ENCODE results near the gene AMD1.
"Not testable (repeated sequence)": the region's sequence is repeated elsewhere in the genome, so short reads cannot be mapped to it uniquely, and the experiment has no call there.

The AMD1 gene

GRCh38 chr6:110898111-110898510 lies 23.5 kb downstream of the AMD1 start:
- no peak for TF ChIP-seq CTCF (IDR thresholded peaks at IDR 0.05; ENCODE audit: control insufficient read depth, insufficient read depth, low read depth, low read length, missing control alignments)
- DNase-seq (ENCODE audit: low read depth): no peak
- H3K4me3 ChIP-seq (ENCODE audit: control insufficient read depth, low read depth, low read length): no peak overlapping the region

DNA sequence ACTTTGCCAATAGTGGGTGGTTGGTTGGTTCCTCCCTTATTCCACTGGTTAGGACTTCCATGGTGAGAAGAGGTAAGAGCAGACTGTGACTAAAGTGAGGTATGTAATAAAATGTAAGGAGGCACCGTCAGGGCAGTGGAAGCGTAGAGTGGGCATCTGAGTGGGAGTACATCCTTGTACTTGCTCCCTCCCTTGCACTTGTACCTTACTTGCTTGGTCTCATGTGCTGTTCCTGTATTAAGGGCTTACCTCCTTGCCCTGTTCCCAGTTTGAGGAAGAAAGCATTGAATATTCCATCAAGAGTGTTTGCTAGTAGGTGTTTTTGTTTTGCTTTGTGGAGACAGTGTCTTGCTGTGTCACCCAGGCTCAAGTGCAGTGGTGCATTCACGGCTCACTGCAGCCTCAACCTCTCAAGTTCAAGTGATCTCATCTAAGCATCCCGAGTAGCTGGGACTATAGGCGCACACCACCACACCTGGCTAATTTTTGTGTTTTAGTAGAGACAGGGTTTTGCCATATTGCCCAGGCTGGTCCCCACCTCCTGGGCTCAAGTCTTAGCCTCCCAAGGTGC lies 25.5 kb downstream of the AMD1 start:
- no peak for DNase-seq (ENCODE audit: low read depth)
- no peak overlapping the region for H3K4me3 ChIP-seq (ENCODE audit: control insufficient read depth, low read depth, low read length)
- TF ChIP-seq CTCF (IDR thresholded peaks at IDR 0.05; ENCODE audit: control insufficient read depth, insufficient read depth, low read depth, low read length, missing control alignments): no peak

DNA sequence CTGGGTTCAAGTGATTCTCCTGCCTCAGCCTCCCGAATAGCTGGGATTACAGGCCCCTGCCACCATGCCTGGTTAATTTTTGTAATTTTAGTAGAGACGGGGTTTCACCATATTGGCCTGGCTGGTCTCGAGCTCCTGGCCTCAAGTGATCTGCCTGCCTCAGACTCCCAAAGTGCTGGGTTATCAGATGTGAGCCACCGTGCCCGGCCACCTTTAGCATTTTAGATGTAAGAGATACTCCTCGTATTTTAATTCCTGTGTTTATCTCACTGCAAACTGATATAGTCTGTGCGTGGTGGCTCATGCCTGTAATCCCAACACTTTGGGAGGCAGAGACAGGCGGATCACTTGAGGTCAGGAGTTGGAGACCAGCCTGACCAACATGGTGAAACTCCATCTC lies 27.0 kb downstream of the AMD1 start:
- not testable (repeated sequence) for H3K4me3 ChIP-seq (ENCODE audit: control insufficient read depth, low read depth, low read length); DNase-seq (ENCODE audit: low read depth)

- DNase-seq (ENCODE audit: low read depth): no peak
- no peak overlapping the region for H3K4me3 ChIP-seq (ENCODE audit: control insufficient read depth, low read depth, low read length)
- TF ChIP-seq CTCF (IDR thresholded peaks at IDR 0.05; ENCODE audit: control insufficient read depth, insufficient read depth, low read depth, low read length, missing control alignments): no peak
Measured at GRCh38 chr6:110902091-110902490, 27.5 kb downstream of the AMD1 start.

GRCh38 chr6:110906273-110906672 lies 31.7 kb downstream of the AMD1 start:
- H3K4me3 ChIP-seq (ENCODE audit: control insufficient read depth, low read depth, low read length); DNase-seq (ENCODE audit: low read depth): not testable (repeated sequence)

DNA sequence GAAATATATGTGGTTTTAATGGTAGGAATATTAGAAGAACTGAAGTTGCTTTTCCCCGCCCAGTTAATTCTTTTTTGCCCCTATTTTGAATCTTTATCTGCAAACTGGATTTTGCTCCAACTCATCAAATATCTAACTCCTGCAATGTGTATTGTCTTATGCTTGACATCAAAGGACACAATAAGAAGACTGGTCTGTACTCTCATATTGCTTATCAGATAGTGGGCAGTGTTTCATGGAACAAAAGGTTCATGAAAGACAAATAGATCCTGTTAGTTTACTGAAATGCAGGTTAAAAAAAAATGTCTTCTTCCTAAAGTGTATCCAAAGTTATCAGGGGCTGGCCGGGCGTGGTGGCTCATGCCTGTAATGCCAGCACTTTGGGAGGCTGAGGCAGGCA lies 56.2 kb downstream of the AMD1 start:
- DNase-seq (ENCODE audit: low read depth): no peak
- TF ChIP-seq CTCF (IDR thresholded peaks at IDR 0.05; ENCODE audit: control insufficient read depth, insufficient read depth, low read depth, low read length, missing control alignments): no peak

DNA sequence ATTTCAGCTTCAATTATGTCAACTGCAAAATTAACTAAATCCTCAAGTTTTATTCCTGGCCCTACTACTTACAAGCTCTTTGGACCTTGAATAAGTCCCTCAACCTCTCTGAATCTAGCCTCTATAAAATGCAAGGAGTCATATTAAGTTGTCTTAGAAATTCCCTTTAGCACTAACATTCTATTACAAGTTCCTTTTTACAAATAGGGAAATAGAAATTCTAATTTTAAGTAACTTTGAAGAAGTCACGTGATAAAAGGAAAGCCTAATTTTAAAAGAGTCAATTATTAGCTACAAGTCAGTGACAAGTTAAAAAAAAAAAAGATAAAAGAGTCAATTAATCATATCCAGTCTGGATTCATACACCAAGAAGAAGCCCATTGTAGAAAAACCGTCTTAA lies 59.3 kb downstream of the AMD1 start:
- no peak for TF ChIP-seq CTCF (IDR thresholded peaks at IDR 0.05; ENCODE audit: control insufficient read depth, insufficient read depth, low read depth, low read length, missing control alignments)
- H3K4me3 ChIP-seq (ENCODE audit: control insufficient read depth, low read depth, low read length): no peak overlapping the region
- DNase-seq (ENCODE audit: low read depth): no peak

More for the DNA sequence above, 56.2 kb downstream of the AMD1 start:
- no peak overlapping the region for H3K4me3 ChIP-seq (ENCODE audit: control insufficient read depth, low read depth, low read length)

- no peak for DNase-seq (ENCODE audit: low read depth)
- TF ChIP-seq CTCF (IDR thresholded peaks at IDR 0.05; ENCODE audit: control insufficient read depth, insufficient read depth, low read depth, low read length, missing control alignments): no peak
- H3K4me3 ChIP-seq (ENCODE audit: control insufficient read depth, low read depth, low read length): no peak overlapping the region
Measured at GRCh38 chr6:110934381-110934898, 59.9 kb downstream of the AMD1 start.

Measured in AG09309 (cell line).